ENCODE results near the gene AREG. TPM values are rescaled to one million over a fixed set of nuclear protein-coding genes. Genes with fewer than 3 reads are reported as not detected.
A peak's percentile ranks its signal among the peaks of the same experiment; 100 is the strongest.

Gene AREG
- total RNA-seq, 1 experiment from 2014 or later: 4.5 TPM

GRCh38 chr4:74446193-74446868, 1.4 kb downstream of the AREG start:
- Histone ChIP-seq H3F3A (ENCODE audit: insufficient read depth, low read depth) (no peaks in the 10 kb centered on the region), H3K9me2 (ENCODE audit: insufficient read depth) (no peaks in the 10 kb centered on the region), H3K27me3 (ENCODE audit: insufficient read depth, low read depth) (no peaks in the 10 kb centered on the region), H3K36me3 (ENCODE audit: low read depth) (0 out of 2 replicates have a peak, but pooled peaks cover 6% of the 10 kb centered on the region), H3K4me2 (peak overlapping the region; percentile 86), H2AFZ (no peak overlapping the region), H3K4me1 (replicated peaks; ENCODE audit: insufficient read depth) (peaks cover 24% of the 10 kb centered on the region), H3K27ac (no peak overlapping the region), H3K9me3 (ENCODE audit: insufficient read depth, low read depth) (no peaks in the 10 kb centered on the region), H3K4me3 (peak overlapping the region; percentile 41; the same call in 1 of the 2 replicates), H3K79me2 (ENCODE audit: low read depth) (no peaks in the 10 kb centered on the region), H4K20me1 (ENCODE audit: insufficient read depth) (no peaks in the 10 kb centered on the region)
- BruUV-seq (replicated peaks): no TSS peak
- no peak for DNase-seq
- ChIA-PET CTCF (interaction anchor here (1.1 to 2.1 kb wide), 2 partner anchors 68 to 85 kb away, joined by 3 to 4 read pairs; no protein-coding TSS in a partner anchor), POLR2A (ENCODE audit: unreplicated experiment) (interaction anchor here (0.6 kb wide), 1 partner anchor 1188 kb away, joined by 6 read pairs; the partner anchor contains the start of gene ANKRD17)
- intact Hi-C loops (cut with micrococcal nuclease; ENCODE audit: unreplicated experiment): loop anchor here (5.0 kb wide), 2 partner anchors 86 to 124 kb away; no protein-coding TSS in a partner anchor
- no peak for TF ChIP-seq EZH2 (IDR thresholded peaks at IDR 0.05; ENCODE audit: low read depth)
- no peak for TF ChIP-seq CTCF (conservative IDR thresholded peaks at IDR 0.05)

- Histone ChIP-seq H3K9me2 (ENCODE audit: insufficient read depth) (no peaks in the 10 kb centered on the region), H4K20me1 (ENCODE audit: insufficient read depth) (no peaks in the 10 kb centered on the region), H3K4me2 (peak overlapping the region; percentile 86; the same call in 1 of the 2 replicates), H3K9me3 (ENCODE audit: insufficient read depth, low read depth) (no peaks in the 10 kb centered on the region), H3K27ac (no peak overlapping the region), H3F3A (ENCODE audit: insufficient read depth, low read depth) (no peaks in the 10 kb centered on the region), H3K27me3 (ENCODE audit: insufficient read depth, low read depth) (no peaks in the 10 kb centered on the region), H2AFZ (no peak overlapping the region), H3K36me3 (ENCODE audit: low read depth) (0 out of 2 replicates have a peak, but pooled peaks cover 6% of the 10 kb centered on the region), H3K4me3 (no peak overlapping the region; the same call in 1 of the 2 replicates), H3K79me2 (ENCODE audit: low read depth) (no peaks in the 10 kb centered on the region), H3K4me1 (replicated peaks; ENCODE audit: insufficient read depth) (peaks cover 29% of the 10 kb centered on the region)
- ChIA-PET CTCF (interaction anchor here (1.1 to 2.1 kb wide), 2 partner anchors 69 to 85 kb away, joined by 3 to 4 read pairs; no protein-coding TSS in a partner anchor), POLR2A (ENCODE audit: unreplicated experiment) (interaction anchor here (0.6 kb wide), 1 partner anchor 1188 kb away, joined by 6 read pairs; the partner anchor contains the start of gene ANKRD17)
- no peak for DNase-seq
- intact Hi-C loops (cut with micrococcal nuclease; ENCODE audit: unreplicated experiment): loop anchor here (5.0 kb wide), 2 partner anchors 85 to 125 kb away; no protein-coding TSS in a partner anchor
- TF ChIP-seq CTCF (conservative IDR thresholded peaks at IDR 0.05) (no peak), EZH2 (IDR thresholded peaks at IDR 0.05; ENCODE audit: low read depth) (no peak)
- no TSS peak for BruUV-seq (replicated peaks)
Observed at GRCh38 chr4:74446896-74447295, 2.0 kb downstream of the AREG start.

GRCh38 chr4:74447636-74448233, 2.8 kb downstream of the AREG start:
- H3K36me3 ChIP-seq (ENCODE audit: low read depth): 0 out of 2 replicates have a peak, but pooled peaks cover 8% of the 10 kb centered on the region
- H3F3A ChIP-seq (ENCODE audit: insufficient read depth, low read depth): no peaks in the 10 kb centered on the region
- DNase-seq: no peak
- peak overlapping the region; percentile 19; the same call in 1 of the 2 replicates for H3K4me2 ChIP-seq
- no peaks in the 10 kb centered on the region for H3K79me2 ChIP-seq (ENCODE audit: low read depth)
- no TSS peak for BruUV-seq (replicated peaks)
- H2AFZ ChIP-seq: no peak overlapping the region
- CTCF ChIA-PET: interaction anchor here (1.1 kb wide), 1 partner anchor 70 kb away, joined by 3 read pairs; no protein-coding TSS in a partner anchor
- no peak overlapping the region for H3K4me3 ChIP-seq
- intact Hi-C loops (cut with micrococcal nuclease; ENCODE audit: unreplicated experiment): loop anchor here (5.0 kb wide), 2 partner anchors 85 to 125 kb away; no protein-coding TSS in a partner anchor
- H3K27ac ChIP-seq: no peak overlapping the region
- no peaks in the 10 kb centered on the region for H3K9me2 ChIP-seq (ENCODE audit: insufficient read depth)
- TF ChIP-seq CTCF (conservative IDR thresholded peaks at IDR 0.05) (no peak), EZH2 (IDR thresholded peaks at IDR 0.05; ENCODE audit: low read depth) (no peak)
- H3K9me3 ChIP-seq (ENCODE audit: insufficient read depth, low read depth): no peaks in the 10 kb centered on the region
- H3K27me3 ChIP-seq (ENCODE audit: insufficient read depth, low read depth): no peaks in the 10 kb centered on the region
- H4K20me1 ChIP-seq (ENCODE audit: insufficient read depth): no peaks in the 10 kb centered on the region
- H3K4me1 ChIP-seq (replicated peaks; ENCODE audit: insufficient read depth): peaks cover 30% of the 10 kb centered on the region
- POLR2A ChIA-PET (ENCODE audit: unreplicated experiment): no interaction called here
